ENCODE results near the gene PPIB. TPM values are rescaled to one million over a fixed set of nuclear protein-coding genes. Genes with fewer than 3 reads are reported as not detected.

The PPIB gene
- total RNA-seq (2014; rRNA removed) (410 and 450 TPM in 2 replicates), Bru-seq, nascent RNA (percentile 99 among the genes with signal in this experiment), BruChase-seq, experiment 1, labeled RNA remaining after a 6-hour chase (percentile 99 among the genes with signal in this experiment), BruChase-seq, experiment 2, labeled RNA remaining after a 2-hour chase (percentile 97 among the genes with signal in this experiment)
- long read RNA-seq, transcript PPIB-201 (5 exons, 1,081 nt): major isoform, 691 of 728 reads
- long read RNA-seq, partial matches to known transcripts: 10 of 728 reads
- long read RNA-seq, other reads (novel, unspliced or antisense): 26 of 728 reads

DNA sequence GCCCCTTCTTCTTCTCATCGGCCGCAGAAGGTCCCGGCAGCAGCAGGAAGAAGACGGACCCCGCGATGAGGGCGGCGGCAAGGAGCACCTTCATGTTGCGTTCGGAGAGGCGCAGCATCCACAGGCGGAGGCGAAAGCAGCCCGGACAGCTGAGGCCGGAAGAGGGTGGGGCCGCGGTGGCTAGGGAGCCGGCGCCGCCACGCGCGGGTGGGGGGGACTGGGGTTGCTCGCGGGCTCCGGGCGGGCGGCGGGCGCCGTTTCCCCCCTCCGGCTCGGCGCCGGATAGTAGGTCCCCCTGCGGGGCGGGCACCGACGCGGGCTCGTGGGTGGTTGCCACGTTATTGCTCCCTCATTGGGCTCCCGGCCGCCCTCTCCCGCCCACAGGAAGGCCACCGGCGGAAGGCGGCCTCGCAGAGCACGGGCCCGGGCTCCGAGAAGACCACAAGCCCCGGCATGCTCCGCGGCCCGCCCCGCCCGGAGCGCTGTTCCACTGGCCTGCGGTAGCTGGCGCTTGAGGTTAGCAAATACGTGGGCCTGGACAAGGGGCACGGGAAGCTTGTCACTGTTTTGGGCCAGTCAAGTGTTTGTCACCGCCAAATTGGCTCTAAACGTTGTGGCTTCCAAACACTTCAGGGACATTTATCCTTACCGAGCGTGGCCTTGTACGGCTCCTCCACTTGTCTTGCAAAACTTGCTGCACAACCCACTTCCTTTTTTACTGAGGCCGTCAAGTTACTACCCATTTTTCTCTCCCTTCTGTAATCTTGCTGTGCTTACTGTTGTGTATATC is at the start of gene PPIB:
Gene PPIB, minus strand, starts transcription at position 154 of the 790 bp plus-strand sequence. Its CDS starts 36 bp downstream, at position 118.
- intact Hi-C loops (cut with micrococcal nuclease): loop anchor here (1.0 kb wide), 1 partner anchor 193 kb away; the partner anchor contains the start of gene CSNK1G1
- Histone ChIP-seq H3K9me3 (ENCODE audit: low read length) (no peaks in the 10 kb centered on the region), H3K9ac (ENCODE audit: low read length) (peak within 1 kb of the TSS; percentile 98), H2AFZ (ENCODE audit: low read length) (peak within 1 kb of the TSS; percentile 94), H3K4me3 (ENCODE audit: low read length) (peak within 1 kb of the TSS; percentile 86), H3K4me2 (ENCODE audit: low read length) (peak within 1 kb of the TSS; percentile 97), H3K79me2 (ENCODE audit: low read length) (peaks cover 35% of the 10 kb centered on the region), H4K20me1 (ENCODE audit: low read length) (0 out of 2 replicates have a peak, but pooled peaks cover 18% of the 10 kb centered on the region), H3K4me1 (ENCODE audit: insufficient read depth, low read length) (peaks cover 11% of the 10 kb centered on the region), H3K36me3 (ENCODE audit: low read depth, low read length) (peaks cover 14% of the 10 kb centered on the region), H3F3A (ENCODE audit: low read length, unreplicated experiment) (peaks cover 6% of the 10 kb centered on the region), H3K27me3 (ENCODE audit: low read length) (no peaks in the 10 kb centered on the region), H3K9me2 (replicated peaks; ENCODE audit: low read length) (no peaks in the 10 kb centered on the region), H3K27ac (ENCODE audit: low read length) (peak within 1 kb of the TSS; percentile 56)
- CTCF ChIA-PET: interaction anchor here (0.7 to 1.0 kb wide), 3 partner anchors 14 to 536 kb away, joined by 3 to 4 read pairs (median 3); no protein-coding TSS in a partner anchor
- peak; percentile 95 for DNase-seq
- TF ChIP-seq EZH2 (IDR thresholded peaks at IDR 0.05; ENCODE audit: low read length, unreplicated experiment): no peak
- TF ChIP-seq, protein P1, sequence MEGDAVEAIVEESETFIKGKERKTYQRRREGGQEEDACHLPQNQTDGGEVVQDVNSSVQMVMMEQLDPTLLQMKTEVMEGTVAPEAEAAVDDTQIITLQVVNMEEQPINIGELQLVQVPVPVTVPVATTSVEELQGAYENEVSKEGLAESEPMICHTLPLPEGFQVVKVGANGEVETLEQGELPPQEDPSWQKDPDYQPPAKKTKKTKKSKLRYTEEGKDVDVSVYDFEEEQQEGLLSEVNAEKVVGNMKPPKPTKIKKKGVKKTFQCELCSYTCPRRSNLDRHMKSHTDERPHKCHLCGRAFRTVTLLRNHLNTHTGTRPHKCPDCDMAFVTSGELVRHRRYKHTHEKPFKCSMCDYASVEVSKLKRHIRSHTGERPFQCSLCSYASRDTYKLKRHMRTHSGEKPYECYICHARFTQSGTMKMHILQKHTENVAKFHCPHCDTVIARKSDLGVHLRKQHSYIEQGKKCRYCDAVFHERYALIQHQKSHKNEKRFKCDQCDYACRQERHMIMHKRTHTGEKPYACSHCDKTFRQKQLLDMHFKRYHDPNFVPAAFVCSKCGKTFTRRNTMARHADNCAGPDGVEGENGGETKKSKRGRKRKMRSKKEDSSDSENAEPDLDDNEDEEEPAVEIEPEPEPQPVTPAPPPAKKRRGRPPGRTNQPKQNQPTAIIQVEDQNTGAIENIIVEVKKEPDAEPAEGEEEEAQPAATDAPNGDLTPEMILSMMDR (conservative IDR thresholded peaks at IDR 0.05; ENCODE audit: low read depth, low read length): peak; percentile 48
- no peak for TF ChIP-seq EZH2phosphoT487 (IDR thresholded peaks at IDR 0.05; ENCODE audit: borderline replicate concordance, low read length)
- POLR2A ChIA-PET (ENCODE audit: unreplicated experiment): interaction anchor here (0.6 kb wide), 2 partner anchors 31 to 203 kb away, joined by 3 to 5 read pairs; no protein-coding TSS in a partner anchor
- ATAC-seq: peak; percentile 95
- no TSS peak for BruUV-seq (replicated peaks)

DNA sequence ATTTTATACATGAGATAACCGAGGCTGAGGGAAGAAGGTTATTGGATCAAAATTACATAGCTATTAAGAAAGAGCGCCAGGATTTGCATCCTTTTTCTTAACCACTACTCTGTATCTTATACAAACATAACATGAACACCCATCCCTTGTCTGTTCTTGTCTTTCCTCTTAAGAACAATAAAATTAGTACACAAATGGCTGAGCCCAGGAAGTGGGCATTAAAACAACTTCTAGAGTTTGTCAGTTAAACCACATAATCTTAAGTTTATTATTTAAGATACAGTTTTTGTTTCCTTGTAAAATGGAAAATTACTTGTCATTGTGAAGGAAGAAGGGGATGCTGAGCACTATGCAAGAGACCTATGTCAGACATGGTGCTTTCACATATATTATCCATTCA is 48.9 kb upstream of the PPIB start:
- no peak overlapping the region for H3K27ac ChIP-seq (ENCODE audit: low read length)
- no peak overlapping the region for H3K4me2 ChIP-seq (ENCODE audit: low read length)
- H2AFZ ChIP-seq (ENCODE audit: low read length): no peak overlapping the region
- no peaks in the 10 kb centered on the region for H3F3A ChIP-seq (ENCODE audit: low read length, unreplicated experiment)
- H3K79me2 ChIP-seq (ENCODE audit: low read length): no peaks in the 10 kb centered on the region
- CTCF ChIA-PET: no interaction called here
- H3K4me3 ChIP-seq (ENCODE audit: low read length): no peak overlapping the region
- no peaks in the 10 kb centered on the region for H4K20me1 ChIP-seq (ENCODE audit: low read length)
- BruUV-seq (replicated peaks): no TSS peak
- H3K4me1 ChIP-seq (ENCODE audit: insufficient read depth, low read length): peaks cover 11% of the 10 kb centered on the region; the same call in 1 of the 2 replicates
- POLR2A ChIA-PET (ENCODE audit: unreplicated experiment): no interaction called here
- TF ChIP-seq, protein P1 (conservative IDR thresholded peaks at IDR 0.05; ENCODE audit: low read depth, low read length): no peak
- no peak for TF ChIP-seq EZH2phosphoT487 (IDR thresholded peaks at IDR 0.05; ENCODE audit: borderline replicate concordance, low read length)
- no peaks in the 10 kb centered on the region for H3K27me3 ChIP-seq (ENCODE audit: low read length)
- no peaks in the 10 kb centered on the region for H3K9me2 ChIP-seq (replicated peaks; ENCODE audit: low read length)
- no peak for ATAC-seq
- intact Hi-C loops (cut with micrococcal nuclease): loop anchor here (5.0 kb wide), 1 partner anchor 36 kb away; no protein-coding TSS in a partner anchor
- H3K9ac ChIP-seq (ENCODE audit: low read length): no peak overlapping the region
- no peaks in the 10 kb centered on the region for H3K9me3 ChIP-seq (ENCODE audit: low read length)
- no peak for DNase-seq
- H3K36me3 ChIP-seq (ENCODE audit: low read depth, low read length): no peaks in the 10 kb centered on the region

All from PC-3 (cell line).